ENCODE data around the gene GPR37L1. TPM values are rescaled to one million over a fixed set of nuclear protein-coding genes. Genes with fewer than 3 reads are reported as not detected.

Gene GPR37L1
- total RNA-seq, 2 experiments from 2014 or later: not detected

GRCh38 chr1:202093858-202094257 is 28.9 kb upstream of the GPR37L1 start:
- Histone ChIP-seq H3K9me3 (ENCODE audit: control insufficient read depth in 1 of 2, insufficient read depth in 1 of 2, low read length in 2 of 2) (no peaks in the 10 kb centered on the region), H3K4me3 (ENCODE audit: low read length) (no peak overlapping the region), H3K4me1 (ENCODE audit: insufficient read depth, low read length) (no peaks in the 10 kb centered on the region), H3K27ac (ENCODE audit: low read depth in 1 of 2, low read length in 2 of 2) (no peak overlapping the region), H3K27me3 (ENCODE audit: control insufficient read depth in 1 of 2, insufficient read depth in 2 of 2, low read length in 2 of 2) (peaks cover 0 to 3% of the 10 kb centered on the region in 2 experiments), H3K36me3 (ENCODE audit: insufficient read depth, low read length) (no peaks in the 10 kb centered on the region)
- H3K4me1 Mint-ChIP-seq (ENCODE audit: low read depth): no peaks in the 10 kb centered on the region
- no peak overlapping the region for H3K27ac Mint-ChIP-seq
- ChIA-PET CTCF (no interaction called here), POLR2A (no interaction called here)
- H3K27me3 Mint-ChIP-seq: peaks cover 14% of the 10 kb centered on the region
- no peaks in the 10 kb centered on the region for H3K36me3 Mint-ChIP-seq (ENCODE audit: low read depth)
- H3K4me3 Mint-ChIP-seq: no peak overlapping the region
- DNase-seq (no peak), ATAC-seq (ENCODE audit: poor library complexity) (no peak)
- TF ChIP-seq, protein P1, sequence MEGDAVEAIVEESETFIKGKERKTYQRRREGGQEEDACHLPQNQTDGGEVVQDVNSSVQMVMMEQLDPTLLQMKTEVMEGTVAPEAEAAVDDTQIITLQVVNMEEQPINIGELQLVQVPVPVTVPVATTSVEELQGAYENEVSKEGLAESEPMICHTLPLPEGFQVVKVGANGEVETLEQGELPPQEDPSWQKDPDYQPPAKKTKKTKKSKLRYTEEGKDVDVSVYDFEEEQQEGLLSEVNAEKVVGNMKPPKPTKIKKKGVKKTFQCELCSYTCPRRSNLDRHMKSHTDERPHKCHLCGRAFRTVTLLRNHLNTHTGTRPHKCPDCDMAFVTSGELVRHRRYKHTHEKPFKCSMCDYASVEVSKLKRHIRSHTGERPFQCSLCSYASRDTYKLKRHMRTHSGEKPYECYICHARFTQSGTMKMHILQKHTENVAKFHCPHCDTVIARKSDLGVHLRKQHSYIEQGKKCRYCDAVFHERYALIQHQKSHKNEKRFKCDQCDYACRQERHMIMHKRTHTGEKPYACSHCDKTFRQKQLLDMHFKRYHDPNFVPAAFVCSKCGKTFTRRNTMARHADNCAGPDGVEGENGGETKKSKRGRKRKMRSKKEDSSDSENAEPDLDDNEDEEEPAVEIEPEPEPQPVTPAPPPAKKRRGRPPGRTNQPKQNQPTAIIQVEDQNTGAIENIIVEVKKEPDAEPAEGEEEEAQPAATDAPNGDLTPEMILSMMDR (IDR thresholded peaks at IDR 0.05): no peak
- intact Hi-C loops (cut with DNase I, micrococcal nuclease): no loop called here
- H3K9me3 Mint-ChIP-seq: no peaks in the 10 kb centered on the region

DNA sequence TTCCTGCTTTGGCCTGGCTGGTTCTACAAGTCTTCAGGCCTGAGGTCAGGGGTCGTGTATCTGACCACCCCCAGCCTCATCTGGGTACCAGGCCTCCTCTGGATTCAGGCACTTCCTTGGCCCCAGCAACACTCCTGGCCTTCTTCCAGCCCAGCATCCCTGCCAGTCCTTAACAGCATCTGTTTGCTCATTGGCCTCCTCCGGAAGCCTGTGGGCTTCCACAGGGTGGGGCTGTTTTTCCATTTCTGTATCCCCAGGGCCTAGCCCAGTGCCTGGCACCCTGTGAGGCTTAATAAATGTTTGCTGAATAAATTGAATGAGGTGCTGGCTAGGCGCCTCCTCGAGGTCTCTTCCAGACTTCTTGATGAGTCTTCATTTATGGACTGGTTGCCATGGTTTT is 21.5 kb upstream of the GPR37L1 start:
- POLR2A ChIA-PET: no interaction called here
- H3K27ac ChIP-seq (ENCODE audit: low read depth in 1 of 2, low read length in 2 of 2): no peak overlapping the region
- H3K4me1 ChIP-seq (ENCODE audit: insufficient read depth, low read length): no peaks in the 10 kb centered on the region
- H3K9me3 ChIP-seq (ENCODE audit: control insufficient read depth in 1 of 2, insufficient read depth in 1 of 2, low read length in 2 of 2): no peaks in the 10 kb centered on the region
- TF ChIP-seq, protein P1 (IDR thresholded peaks at IDR 0.05): no peak
- Mint-ChIP-seq H3K4me1 (ENCODE audit: low read depth) (no peaks in the 10 kb centered on the region), H3K9me3 (no peaks in the 10 kb centered on the region), H3K4me3 (no peak overlapping the region), H3K36me3 (ENCODE audit: low read depth) (no peaks in the 10 kb centered on the region), H3K27me3 (no peaks in the 10 kb centered on the region), H3K27ac (no peak overlapping the region)
- H3K4me3 ChIP-seq (ENCODE audit: low read length): no peak overlapping the region
- intact Hi-C loops (cut with DNase I, micrococcal nuclease): no loop called here
- no peak for ATAC-seq (ENCODE audit: poor library complexity)
- DNase-seq: no peak
- H3K27me3 ChIP-seq (ENCODE audit: control insufficient read depth in 1 of 2, insufficient read depth in 2 of 2, low read length in 2 of 2): no peaks in the 10 kb centered on the region
- no peaks in the 10 kb centered on the region for H3K36me3 ChIP-seq (ENCODE audit: insufficient read depth, low read length)
- CTCF ChIA-PET: no interaction called here

- no peak overlapping the region for H3K27ac Mint-ChIP-seq
- H3K4me1 Mint-ChIP-seq (ENCODE audit: low read depth): no peaks in the 10 kb centered on the region
These were observed 18.6 kb upstream of the GPR37L1 start for GRCh38 chr1:202104073-202104472.

More at GRCh38 chr1:202104073-202104472, 18.6 kb upstream of the GPR37L1 start:
- no peak for ATAC-seq (ENCODE audit: poor library complexity)
- no peaks in the 10 kb centered on the region for H3K4me1 ChIP-seq (ENCODE audit: insufficient read depth, low read length)
- H3K4me3 Mint-ChIP-seq: no peak overlapping the region
- H3K9me3 Mint-ChIP-seq: no peaks in the 10 kb centered on the region
- no peak for DNase-seq
- CTCF ChIA-PET: no interaction called here
- no peaks in the 10 kb centered on the region for H3K36me3 Mint-ChIP-seq (ENCODE audit: low read depth)
- no peak overlapping the region for H3K27ac ChIP-seq (ENCODE audit: low read depth in 1 of 2, low read length in 2 of 2)
- no peaks in the 10 kb centered on the region for H3K9me3 ChIP-seq (ENCODE audit: control insufficient read depth in 1 of 2, insufficient read depth in 1 of 2, low read length in 2 of 2)
- no peak overlapping the region for H3K4me3 ChIP-seq (ENCODE audit: low read length)
- H3K36me3 ChIP-seq (ENCODE audit: insufficient read depth, low read length): no peaks in the 10 kb centered on the region
- no peaks in the 10 kb centered on the region for H3K27me3 ChIP-seq (ENCODE audit: control insufficient read depth in 1 of 2, insufficient read depth in 2 of 2, low read length in 2 of 2)
- no peaks in the 10 kb centered on the region for H3K27me3 Mint-ChIP-seq
- POLR2A ChIA-PET: no interaction called here
- intact Hi-C loops (cut with DNase I, micrococcal nuclease): no loop called here
- TF ChIP-seq, protein P1 (IDR thresholded peaks at IDR 0.05): no peak
